Mesenteric fat pad (tissue), 1 donor: ENCODE data around the gene ABCD4. TPM values are rescaled to one million over a fixed set of nuclear protein-coding genes. Genes with fewer than 3 reads are reported as not detected.
"Not testable (repeated sequence)": the region's sequence is repeated elsewhere in the genome, so short reads cannot be mapped to it uniquely, and the experiment has no call there.

Experiments used
- DNase-seq: peaks from one replicate; pipeline ENCODE4 v3.0.0-alpha.2; 2020; ENCODE audit warnings: low spot score
- long read RNA-seq: library from polyadenylated mRNA; unstranded; transcript quantifications from one replicate; pipeline ENCODE4 v2.0.0, GENCODE V29; 2020
- total RNA-seq: library from RNA; stranded (reverse); fragmentation: NEBNext Ultra II Directional; extraction: Animal tissue kit (Norgen Biotek cat#: 25700); gene quantifications from one replicate; pipeline ENCODE4 v1.2.1, GENCODE V29; 2021
- donor health status: DM: yes; HTN: yes; CAD: no.

Gene ABCD4
- 41.5 TPM for total RNA-seq
- long read RNA-seq, transcript ABCD4-218 (18 exons, 1,842 nt): minor isoform, 12 of 139 reads
- long read RNA-seq, transcript ABCD4-211 (17 exons, 2,336 nt): minor isoform, 6 of 139 reads
- long read RNA-seq, transcript ABCD4-201 (19 exons, 3,003 nt): major isoform, 31 of 139 reads
- long read RNA-seq, partial matches to known transcripts: 26 of 139 reads
- long read RNA-seq, other reads (novel, unspliced or antisense): 63 of 139 reads

- DNase-seq: peak; percentile 96
Measured at GRCh38 chr14:74302634-74303569, at the start of gene ABCD4. Gene ABCD4 (minus strand): TSS chr14:74302934. CDS start chr14:74302912, 22 bp downstream.

- DNase-seq: no peak
Measured at GRCh38 chr14:74350928-74351323, 48.2 kb upstream of the ABCD4 start.

GRCh38 chr14:74350211-74350927 lies 47.6 kb upstream of the ABCD4 start:
- DNase-seq: no peak

GRCh38 chr14:74349757-74350156 lies 47.0 kb upstream of the ABCD4 start:
- no peak for DNase-seq

- DNase-seq: no peak
Measured at GRCh38 chr14:74348735-74349463, 46.2 kb upstream of the ABCD4 start.

GRCh38 chr14:74348241-74348734 lies 45.6 kb upstream of the ABCD4 start, which contains the start of gene VRTN:
Gene VRTN (plus strand): TSS chr14:74348471. CDS start chr14:74356784, 8,313 bp downstream.
- DNase-seq: no peak

- no peak for DNase-seq
Measured at GRCh38 chr14:74347795-74348100, 45.0 kb upstream of the ABCD4 start.

GRCh38 chr14:74347097-74347794 lies 44.5 kb upstream of the ABCD4 start:
- no peak for DNase-seq

- DNase-seq: no peak
Measured at GRCh38 chr14:74346341-74346740, 43.6 kb upstream of the ABCD4 start.

GRCh38 chr14:74333909-74334308 lies 31.2 kb upstream of the ABCD4 start:
- DNase-seq: no peak

- not testable (repeated sequence) for DNase-seq
Measured at GRCh38 chr14:74329950-74330552, 27.3 kb upstream of the ABCD4 start.

GRCh38 chr14:74326369-74327152 lies 23.8 kb upstream of the ABCD4 start:
- no peak for DNase-seq

GRCh38 chr14:74325446-74325845 lies 22.7 kb upstream of the ABCD4 start:
- DNase-seq: no peak

GRCh38 chr14:74324931-74325361 lies 22.2 kb upstream of the ABCD4 start:
- DNase-seq: no peak

- no peak for DNase-seq
Measured at GRCh38 chr14:74314576-74314975, 11.8 kb upstream of the ABCD4 start.

GRCh38 chr14:74313601-74314000 lies 10.9 kb upstream of the ABCD4 start:
- no peak for DNase-seq

- DNase-seq: no peak
Measured at GRCh38 chr14:74312161-74312560, 9.4 kb upstream of the ABCD4 start.

GRCh38 chr14:74309125-74310022 lies 6.6 kb upstream of the ABCD4 start:
- no peak for DNase-seq
